Neural cell (in vitro differentiated cells): ENCODE measurements around the gene RASL12.
A peak's percentile ranks its signal among the peaks of the same experiment; 100 is the strongest.

Experiments used
- EP300 ChIP-seq: fragments of 450-650 bp; conservative IDR thresholded peaks from 2 replicates; pipeline ENCODE4 v1.6.1; 2014; ENCODE audit warnings: antibody characterized with exemption, mild to moderate bottlenecking, moderate library complexity; ENCODE audit not compliant: poor library complexity, severe bottlenecking
- EZH2 ChIP-seq: fragments of 200-600, 300-800 bp; shearing (Covaris generic), sonication (generic); IDR thresholded peaks from 2 replicates; pipeline ENCODE4 v1.6.1; 2014; ENCODE audit warnings: antibody characterized with exemption, low read length, borderline replicate concordance, mild to moderate bottlenecking; ENCODE audit not compliant: insufficient read depth, poor library complexity, severe bottlenecking
- MXI1 ChIP-seq: fragments of 450-650 bp; conservative IDR thresholded peaks from 2 replicates; pipeline ENCODE4 v1.6.1; 2014; ENCODE audit warnings: antibody characterized with exemption, mild to moderate bottlenecking; ENCODE audit not compliant: poor library complexity, severe bottlenecking
- POLR2AphosphoS5 ChIP-seq: IDR thresholded peaks from 2 replicates; pipeline ENCODE4 v1.6.1; 2012
- RAD21 ChIP-seq: fragments of 450-650 bp; conservative IDR thresholded peaks from 2 replicates; pipeline ENCODE4 v1.6.1; 2014; ENCODE audit warnings: antibody characterized with exemption, mild to moderate bottlenecking, moderate library complexity
- SMC3 ChIP-seq: fragments of 450-650 bp; conservative IDR thresholded peaks from 2 replicates; pipeline ENCODE4 v1.6.1; 2014; ENCODE audit warnings: antibody characterized with exemption, mild to moderate bottlenecking, moderate library complexity; ENCODE audit not compliant: poor library complexity
- TAF1 ChIP-seq: IDR thresholded peaks from 2 replicates; pipeline ENCODE4 v1.6.1; 2012; ENCODE audit warnings: low read depth
- TF ChIP-seq, protein P1 (sequence below): fragments of 450-650 bp; IDR thresholded peaks from 2 replicates; pipeline ENCODE4 v1.5.1; 2014; ENCODE audit warnings: antibody characterized with exemption, mild to moderate bottlenecking, moderate library complexity; ENCODE audit not compliant: poor library complexity, severe bottlenecking
- TF ChIP-seq, protein P2 (sequence below): IDR thresholded peaks from 2 replicates; pipeline ENCODE4 v1.6.1; 2012; ENCODE audit warnings: borderline replicate concordance

DNA sequence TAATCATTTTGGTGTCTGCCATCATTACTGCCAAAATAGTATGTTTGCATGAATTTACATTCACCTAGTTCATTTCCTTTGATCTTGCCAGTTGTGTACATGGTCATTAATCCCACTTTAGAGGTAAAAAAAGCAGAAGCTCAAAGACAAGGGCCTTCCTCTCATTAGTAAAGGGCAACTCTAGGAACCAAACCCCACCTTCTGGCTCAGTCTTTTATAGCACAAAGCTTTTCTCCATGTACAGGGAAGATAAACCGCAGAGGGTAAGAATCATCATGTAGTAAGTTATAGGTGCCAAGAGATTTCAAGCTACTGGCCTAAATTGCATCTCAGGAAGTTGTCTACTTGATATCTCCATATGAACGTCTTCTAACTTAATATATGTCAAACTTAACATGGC lies 58.8 kb downstream of the RASL12 start:
- TF ChIP-seq EP300, result no peak
- TF ChIP-seq, protein P1, sequence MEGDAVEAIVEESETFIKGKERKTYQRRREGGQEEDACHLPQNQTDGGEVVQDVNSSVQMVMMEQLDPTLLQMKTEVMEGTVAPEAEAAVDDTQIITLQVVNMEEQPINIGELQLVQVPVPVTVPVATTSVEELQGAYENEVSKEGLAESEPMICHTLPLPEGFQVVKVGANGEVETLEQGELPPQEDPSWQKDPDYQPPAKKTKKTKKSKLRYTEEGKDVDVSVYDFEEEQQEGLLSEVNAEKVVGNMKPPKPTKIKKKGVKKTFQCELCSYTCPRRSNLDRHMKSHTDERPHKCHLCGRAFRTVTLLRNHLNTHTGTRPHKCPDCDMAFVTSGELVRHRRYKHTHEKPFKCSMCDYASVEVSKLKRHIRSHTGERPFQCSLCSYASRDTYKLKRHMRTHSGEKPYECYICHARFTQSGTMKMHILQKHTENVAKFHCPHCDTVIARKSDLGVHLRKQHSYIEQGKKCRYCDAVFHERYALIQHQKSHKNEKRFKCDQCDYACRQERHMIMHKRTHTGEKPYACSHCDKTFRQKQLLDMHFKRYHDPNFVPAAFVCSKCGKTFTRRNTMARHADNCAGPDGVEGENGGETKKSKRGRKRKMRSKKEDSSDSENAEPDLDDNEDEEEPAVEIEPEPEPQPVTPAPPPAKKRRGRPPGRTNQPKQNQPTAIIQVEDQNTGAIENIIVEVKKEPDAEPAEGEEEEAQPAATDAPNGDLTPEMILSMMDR, result peak; percentile 23
- TF ChIP-seq, protein P2, sequence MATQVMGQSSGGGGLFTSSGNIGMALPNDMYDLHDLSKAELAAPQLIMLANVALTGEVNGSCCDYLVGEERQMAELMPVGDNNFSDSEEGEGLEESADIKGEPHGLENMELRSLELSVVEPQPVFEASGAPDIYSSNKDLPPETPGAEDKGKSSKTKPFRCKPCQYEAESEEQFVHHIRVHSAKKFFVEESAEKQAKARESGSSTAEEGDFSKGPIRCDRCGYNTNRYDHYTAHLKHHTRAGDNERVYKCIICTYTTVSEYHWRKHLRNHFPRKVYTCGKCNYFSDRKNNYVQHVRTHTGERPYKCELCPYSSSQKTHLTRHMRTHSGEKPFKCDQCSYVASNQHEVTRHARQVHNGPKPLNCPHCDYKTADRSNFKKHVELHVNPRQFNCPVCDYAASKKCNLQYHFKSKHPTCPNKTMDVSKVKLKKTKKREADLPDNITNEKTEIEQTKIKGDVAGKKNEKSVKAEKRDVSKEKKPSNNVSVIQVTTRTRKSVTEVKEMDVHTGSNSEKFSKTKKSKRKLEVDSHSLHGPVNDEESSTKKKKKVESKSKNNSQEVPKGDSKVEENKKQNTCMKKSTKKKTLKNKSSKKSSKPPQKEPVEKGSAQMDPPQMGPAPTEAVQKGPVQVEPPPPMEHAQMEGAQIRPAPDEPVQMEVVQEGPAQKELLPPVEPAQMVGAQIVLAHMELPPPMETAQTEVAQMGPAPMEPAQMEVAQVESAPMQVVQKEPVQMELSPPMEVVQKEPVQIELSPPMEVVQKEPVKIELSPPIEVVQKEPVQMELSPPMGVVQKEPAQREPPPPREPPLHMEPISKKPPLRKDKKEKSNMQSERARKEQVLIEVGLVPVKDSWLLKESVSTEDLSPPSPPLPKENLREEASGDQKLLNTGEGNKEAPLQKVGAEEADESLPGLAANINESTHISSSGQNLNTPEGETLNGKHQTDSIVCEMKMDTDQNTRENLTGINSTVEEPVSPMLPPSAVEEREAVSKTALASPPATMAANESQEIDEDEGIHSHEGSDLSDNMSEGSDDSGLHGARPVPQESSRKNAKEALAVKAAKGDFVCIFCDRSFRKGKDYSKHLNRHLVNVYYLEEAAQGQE, result no peak
- no peak for TF ChIP-seq EZH2
- TF ChIP-seq TAF1, result no peak
- no peak for TF ChIP-seq MXI1
- TF ChIP-seq RAD21, result no peak
- TF ChIP-seq POLR2AphosphoS5, result no peak
- no peak for TF ChIP-seq SMC3
